Activated gamma-delta T cell (primary cell): Measurements from ENCODE around the gene COL12A1.

ENCODE experiments used
- DNase-seq: peaks from one replicate; lab custom pipeline; 2025; lab: John Stamatoyannopoulos, UW

COL12A1 gene

DNA sequence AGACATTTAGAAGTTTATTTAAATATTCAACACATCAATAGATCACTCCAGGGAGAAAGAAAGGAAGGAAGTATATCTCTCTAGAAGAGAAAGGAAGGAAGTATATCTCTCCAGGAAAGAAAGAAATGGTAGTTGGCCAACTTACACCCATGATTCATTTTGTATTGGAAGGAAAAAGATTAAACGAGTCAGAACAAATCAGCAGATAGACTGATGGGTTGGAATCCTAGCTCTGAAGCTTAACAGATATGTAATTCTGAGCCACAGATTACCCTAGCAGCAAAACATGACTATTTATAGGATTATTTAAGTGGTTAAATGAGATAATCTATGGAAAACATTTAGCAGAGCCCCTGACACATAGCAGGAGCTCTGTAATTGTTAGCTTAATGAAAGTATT lies 27.1 kb downstream of the COL12A1 start:
- no peak for DNase-seq

DNA sequence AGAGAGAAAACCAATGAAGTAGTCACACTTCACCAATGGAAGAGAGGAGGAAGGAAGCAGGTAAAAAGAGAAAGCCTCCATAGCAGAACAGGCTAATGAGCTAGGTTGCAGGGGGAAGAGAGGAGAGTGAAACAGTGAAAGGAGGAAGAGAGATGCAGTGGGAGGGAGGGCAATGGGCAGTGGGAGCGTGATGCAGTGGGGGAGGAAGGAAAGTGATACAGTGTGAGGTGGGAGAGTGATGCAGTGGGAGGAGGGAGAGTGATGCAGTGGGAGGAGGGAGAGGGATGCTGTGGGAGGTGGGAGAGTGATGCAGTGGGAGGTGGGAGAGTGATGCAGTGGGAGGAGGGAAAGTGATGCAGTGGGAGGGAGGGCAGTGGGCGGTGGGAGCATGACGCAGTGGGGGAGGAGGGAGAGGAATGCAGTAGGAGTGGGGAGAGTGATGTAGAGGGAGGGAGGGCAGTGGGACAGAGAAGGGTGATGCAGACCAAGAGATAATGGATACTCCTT lies 29.7 kb downstream of the COL12A1 start:
- no peak for DNase-seq

DNA sequence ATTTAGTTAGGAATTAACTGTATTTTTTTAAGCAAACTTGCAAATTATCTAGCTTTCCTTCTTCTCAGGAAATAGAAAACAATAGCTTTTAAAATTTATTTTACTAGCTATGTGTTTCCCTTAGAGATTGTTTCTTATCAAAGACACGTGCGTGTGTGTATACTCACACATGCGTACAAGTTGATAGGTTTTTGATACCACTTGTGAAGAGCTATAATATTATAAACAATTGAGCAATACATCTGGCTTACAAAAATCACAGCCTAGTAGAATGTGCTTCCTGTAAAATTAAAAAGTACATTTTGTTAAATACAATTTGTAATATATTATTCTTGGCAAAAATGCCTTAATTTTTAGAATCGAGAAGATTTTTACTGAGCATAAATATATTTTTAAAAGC lies 33.9 kb downstream of the COL12A1 start:
- DNase-seq: no peak

DNA sequence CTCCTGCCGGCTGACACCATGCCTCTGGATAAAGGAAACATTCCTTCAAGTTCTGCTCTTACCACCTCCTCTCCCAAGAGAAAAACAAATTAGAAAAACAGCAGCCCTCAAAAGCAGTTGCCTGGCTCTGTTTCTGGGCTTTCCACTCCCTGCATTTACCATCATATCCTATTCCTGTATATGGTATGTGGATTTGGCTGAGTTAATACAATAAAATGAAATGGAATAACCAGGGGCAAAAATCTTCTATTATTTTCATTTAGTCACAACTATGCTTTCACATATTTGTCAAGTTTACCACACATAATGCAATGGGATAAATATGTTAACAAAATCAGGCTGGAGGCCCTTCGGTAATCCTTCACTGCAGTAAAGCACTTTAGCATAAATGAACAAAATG lies 34.3 kb downstream of the COL12A1 start:
- DNase-seq: no peak

DNA sequence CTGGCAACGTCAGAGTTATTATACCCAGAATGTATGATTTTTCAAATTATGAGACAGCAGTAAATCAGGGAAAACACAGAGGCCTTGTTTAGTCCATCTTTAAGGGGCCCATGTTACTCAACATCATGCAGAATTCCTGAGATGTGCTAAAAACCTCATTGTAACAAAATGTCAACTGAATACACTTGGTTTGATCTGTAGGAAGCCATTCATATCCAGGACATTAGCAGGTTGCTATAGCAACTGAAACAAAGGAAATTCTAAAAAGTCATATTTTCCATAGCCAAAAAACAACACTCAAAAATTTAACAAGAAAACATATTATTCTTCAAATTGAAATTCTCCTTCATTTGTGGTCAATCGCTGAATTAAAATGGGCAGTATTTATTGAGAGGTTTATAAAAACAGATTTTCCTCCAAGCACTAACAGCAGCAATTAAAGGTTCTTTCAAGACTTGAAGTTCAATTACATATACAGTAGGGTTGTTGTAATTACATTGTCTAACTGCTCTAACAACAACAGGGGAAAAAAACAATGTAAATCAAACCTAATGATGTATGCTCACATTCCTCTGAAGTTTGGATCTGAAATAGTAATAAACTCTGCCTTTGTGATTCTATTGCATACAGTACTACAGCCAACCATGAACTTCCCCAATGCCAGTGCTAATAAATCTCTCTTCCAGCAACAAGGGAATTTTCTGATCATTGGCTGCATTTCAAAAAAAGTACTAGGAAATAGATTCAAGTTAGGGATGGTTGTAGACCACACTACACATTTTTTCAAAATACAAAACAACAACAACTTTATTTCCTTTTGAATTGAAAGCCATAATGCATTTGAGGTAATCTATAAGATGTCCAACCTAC lies 34.9 kb downstream of the COL12A1 start:
- no peak for DNase-seq

DNA sequence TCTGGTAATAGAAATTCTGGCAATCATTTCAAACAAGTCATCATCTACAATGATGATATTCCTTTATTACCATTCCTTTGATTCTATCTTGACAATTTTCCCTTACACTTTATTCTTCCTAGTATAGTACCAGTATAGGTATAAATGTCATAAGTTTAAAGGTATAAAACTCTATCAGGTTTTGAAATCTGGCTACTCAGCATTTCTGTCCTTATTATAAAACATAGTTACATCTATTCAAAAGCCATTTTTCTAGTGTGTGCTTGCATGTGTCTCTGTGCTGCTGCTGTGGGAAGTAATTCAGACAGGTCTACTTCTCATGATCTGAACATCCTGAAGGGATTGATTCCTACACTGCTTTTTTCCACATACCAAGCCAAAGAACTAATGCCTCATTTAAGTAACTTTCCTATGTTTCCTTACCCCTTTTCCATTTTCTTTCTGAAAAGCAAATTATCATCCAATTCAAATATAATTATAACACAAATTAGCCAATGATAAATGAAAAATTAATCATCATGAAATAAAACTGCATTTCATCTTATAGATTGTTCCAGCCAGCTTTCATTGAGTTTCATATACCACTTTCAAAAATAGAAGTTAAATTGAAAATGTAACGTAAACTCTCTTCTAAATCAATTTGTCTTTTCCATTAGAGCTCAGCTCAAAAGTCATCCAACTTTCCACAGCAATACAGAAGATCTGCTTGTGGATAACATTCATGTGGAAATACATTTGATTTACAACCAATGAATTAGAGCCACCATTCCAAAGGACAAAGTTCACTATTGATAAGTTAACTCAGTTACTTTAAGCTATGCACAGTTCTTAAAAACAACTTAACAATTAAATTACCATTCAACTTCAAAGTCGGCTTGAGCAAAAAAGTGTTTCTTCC lies 35.9 kb downstream of the COL12A1 start:
- no peak for DNase-seq

DNA sequence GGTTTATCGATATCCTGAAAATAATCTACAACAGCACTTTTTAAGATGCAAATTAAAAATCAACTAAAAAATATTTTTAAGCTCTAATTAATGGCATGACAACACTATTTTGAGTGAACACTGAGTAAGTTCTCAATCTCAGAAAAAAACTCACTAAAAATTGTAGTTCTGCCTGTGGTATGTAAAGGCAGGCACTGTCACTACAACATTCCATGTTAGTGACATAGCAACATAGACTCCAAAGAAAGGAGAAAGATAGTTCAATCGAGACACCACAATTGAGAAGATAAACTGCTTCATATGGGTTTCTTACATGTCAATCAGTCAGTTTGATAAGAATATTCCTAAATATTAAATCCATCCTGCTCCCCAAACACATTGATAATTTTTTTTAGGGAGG lies 38.0 kb downstream of the COL12A1 start:
- no peak for DNase-seq

DNA sequence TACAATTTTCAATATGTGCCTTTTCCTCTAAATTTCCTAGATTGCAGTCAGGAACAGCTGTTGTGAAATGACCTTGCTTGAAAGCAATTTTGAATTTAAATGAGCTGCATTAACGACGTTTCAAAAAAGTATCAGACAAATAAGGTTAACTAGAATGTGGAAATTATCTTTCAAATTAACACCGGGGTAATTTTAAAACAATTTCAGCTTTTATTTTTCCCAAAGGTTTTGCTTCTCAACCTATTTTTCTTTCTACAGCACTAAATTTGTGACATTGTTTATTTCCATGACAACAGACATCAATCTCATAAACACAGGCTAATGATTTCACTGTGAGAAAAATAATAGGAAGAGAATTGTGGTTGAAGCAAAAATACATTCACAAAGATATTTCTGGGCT lies 38.5 kb downstream of the COL12A1 start:
- no peak for DNase-seq

DNA sequence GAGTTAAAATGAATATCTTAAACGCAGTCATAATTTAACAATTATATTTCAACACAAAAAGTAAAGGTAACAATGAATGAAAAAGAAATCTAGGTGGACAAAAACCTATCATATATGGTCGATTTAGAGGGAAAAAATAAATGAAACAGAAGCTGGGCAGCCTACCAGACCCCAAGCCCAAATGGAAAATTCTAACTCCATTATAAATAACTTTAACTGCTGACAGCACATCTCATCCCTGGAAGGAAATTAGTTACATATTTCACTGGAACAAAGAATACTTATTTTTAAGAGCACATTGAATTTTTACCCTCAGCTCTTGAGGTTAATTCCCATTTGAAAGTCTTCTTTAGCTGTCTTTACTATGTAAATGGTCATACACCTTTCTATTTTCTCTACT lies 39.1 kb downstream of the COL12A1 start:
- DNase-seq: no peak

DNA sequence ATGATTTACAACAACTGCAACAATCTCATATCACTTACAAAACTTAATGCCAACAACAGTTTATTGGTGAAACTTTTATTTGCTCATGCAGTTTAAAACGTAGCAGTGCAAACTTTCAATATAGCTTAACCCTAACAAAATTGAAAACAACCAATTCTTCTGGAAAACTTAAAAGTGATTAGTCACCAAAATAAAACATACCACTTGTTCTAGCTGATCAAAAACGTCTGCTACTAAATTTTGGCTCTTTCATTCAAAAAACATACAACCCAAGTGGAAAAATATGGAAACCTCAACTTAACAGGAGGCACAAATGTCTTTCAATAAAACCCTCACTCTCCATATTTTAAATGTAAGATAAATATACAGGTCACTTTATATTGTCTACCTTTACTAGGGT lies 39.6 kb downstream of the COL12A1 start:
- DNase-seq: no peak

DNA sequence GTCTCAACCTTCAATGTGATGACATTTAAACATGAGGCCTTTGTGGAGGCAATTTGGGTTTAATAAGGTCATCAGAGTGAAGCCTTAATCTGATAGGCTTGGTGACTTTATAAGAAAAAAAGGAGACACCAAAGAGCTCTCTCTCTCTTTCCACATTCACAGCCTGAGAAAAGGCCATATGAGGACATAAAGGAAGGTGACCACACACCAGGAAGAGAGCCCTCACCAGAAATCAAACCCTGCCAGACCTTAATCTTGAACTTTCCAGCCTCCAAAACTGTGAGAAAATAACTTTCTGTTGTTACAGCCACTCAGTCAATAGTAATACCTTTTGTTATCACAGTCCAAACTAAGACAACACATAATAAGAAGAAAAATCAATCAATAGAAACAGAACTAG lies 47.7 kb downstream of the COL12A1 start:
- no peak for DNase-seq

DNA sequence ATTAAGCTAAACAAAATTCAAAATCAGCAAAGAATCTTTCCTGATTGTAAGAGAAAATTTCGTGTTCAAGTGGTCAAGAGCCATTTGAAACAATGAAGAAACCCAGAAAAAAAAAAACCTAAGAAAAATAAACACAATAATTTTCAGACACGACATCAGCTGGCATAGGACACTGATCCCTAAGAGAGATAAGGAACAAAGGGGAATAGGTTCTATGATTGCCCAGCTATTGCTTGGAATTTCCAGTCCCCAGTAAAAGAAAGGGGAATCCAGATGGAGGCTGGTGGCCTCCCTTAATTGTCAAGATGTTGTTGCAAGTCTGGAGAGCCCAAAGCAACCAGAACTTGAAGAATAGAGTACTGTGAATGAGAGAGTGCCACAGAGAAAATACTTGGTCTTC lies 48.5 kb downstream of the COL12A1 start:
- no peak for DNase-seq

DNA sequence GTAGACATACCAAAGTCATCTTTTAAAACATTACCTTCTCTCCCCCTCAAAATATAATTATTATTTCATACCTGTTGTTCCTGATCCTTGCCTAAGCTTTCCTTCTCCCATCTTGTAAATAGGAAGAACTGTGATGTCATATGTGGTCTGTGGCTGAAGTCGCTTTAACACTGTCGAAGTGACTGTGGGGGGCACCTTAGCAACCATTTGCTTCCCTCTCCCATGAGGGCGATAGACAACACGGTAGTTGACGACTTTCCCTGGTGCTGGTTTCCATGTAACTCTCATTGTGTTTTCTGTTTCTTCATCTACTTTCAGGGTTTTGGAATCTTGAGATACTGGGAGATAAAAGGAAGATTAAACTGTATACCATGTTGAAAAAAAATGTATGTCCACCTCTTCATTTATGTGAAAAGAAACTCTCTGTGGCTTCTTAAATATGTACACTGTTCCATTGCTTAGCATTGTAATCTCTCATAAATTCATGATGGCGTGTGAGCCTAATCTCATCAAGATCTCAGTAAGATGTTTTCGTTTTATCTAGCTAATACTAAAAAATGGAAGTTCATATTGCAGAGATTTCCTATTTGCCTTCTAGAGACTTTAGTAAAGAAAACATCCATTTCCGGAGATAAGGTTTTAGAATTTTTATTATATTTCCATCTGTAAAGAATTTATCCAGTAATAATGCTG lies 49.5 kb downstream of the COL12A1 start:
- DNase-seq: no peak

DNA sequence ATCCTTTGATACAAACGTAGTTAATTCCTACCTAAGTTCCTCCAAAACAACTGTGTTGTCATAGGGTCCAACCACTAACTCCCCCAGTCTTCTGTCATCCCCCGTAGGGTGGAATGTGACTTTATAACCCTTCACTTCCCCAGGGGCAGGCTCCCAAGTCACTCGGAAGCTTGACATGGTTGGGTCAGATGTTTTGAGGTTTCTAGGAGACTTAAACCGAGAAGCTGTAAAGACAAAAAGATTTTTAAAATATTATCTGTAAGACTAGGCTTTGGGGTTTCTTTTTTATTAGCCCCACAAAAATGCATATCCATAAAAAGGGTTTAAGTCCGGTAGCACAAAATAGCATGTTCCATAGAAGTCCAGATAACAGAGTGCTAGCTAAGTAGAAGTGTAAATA lies 50.2 kb downstream of the COL12A1 start:
- no peak for DNase-seq

DNA sequence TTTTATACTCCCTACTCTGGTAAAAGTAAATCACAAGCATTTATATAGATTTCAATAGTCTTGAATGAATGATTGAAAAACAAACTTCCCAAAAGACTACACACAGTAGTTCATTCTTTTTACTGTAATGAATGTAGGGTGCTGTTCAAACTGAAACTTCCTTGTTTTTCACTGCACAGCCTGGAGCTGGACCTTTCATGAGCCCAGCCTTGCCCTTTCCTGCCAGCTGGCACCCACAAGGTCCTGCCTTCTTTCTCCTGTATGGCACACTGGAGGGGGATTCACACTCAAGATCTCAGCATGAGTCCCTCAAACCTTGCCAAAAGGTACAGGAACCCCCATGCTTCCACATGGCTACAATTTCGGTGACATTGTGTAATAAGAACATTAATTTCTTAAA lies 50.9 kb downstream of the COL12A1 start:
- no peak for DNase-seq

DNA sequence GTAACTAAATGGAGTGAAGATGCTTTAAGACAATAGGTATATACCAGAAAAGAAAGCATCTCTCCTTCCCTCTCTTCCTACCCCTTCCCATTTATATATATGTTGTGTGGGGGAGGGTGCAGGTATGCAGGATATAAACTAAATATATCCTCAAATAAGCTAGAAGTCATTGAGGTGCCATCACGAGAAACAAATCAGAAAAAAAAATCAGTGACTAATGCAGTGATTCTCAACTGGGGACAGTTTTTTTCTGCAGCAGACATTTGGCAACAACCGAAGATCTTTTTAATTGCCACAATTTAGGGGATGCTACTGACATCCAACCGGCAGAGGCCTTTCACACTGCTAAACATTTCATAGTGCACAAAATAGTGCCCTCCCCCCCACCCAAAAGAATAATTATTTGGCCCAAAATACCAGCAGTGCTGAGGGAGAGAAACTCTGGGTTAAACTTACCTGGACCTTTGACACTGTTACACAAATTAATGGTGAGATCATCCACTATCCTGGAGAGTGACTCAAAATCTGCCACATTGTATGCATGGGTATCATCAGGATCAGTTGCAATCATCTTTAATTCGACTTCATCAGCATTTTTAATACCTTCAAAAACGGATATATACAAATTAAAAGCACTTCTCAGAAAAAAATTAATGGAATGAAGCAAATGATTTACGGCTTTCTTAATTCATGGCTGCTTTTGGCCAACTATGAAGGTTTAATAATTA lies 55.0 kb downstream of the COL12A1 start:
- DNase-seq: no peak

DNA sequence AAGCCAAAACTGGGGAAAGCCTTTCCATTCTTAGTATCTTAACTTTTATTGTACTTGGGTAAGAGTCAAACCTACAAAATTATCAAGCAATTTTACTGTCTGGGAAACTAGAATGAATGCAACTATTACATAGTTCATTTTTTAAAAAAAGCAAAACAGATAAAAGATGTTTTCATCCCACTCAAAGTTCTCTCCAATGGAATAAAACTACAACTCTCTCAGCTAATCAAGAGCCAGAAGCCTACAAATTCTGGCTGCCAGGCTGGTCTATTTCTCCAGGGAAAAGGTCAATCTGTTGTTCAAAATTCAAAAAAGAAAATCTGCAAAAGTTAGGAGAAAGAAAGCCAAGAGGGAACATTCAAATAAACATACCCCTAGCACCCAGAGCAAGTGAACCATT lies 56.2 kb downstream of the COL12A1 start:
- DNase-seq: no peak

DNA sequence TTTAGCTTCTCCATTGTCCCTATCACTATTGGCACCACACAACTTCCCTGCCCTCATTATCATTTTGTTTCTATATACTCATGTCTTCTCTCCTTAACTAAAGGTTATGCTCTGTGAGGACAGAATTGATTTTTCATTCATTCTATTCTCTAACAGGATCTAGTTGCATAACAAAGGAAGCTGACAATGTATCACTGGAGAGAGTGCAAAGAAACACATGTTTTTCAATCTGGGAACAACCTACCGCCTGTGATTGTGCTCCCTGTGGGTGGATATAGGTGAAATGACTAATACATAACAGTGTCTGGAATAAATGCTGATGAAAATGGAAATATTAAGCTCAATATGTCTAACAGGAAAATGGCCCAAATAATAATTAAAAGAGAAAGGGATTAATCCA lies 56.6 kb downstream of the COL12A1 start:
- DNase-seq: no peak

DNA sequence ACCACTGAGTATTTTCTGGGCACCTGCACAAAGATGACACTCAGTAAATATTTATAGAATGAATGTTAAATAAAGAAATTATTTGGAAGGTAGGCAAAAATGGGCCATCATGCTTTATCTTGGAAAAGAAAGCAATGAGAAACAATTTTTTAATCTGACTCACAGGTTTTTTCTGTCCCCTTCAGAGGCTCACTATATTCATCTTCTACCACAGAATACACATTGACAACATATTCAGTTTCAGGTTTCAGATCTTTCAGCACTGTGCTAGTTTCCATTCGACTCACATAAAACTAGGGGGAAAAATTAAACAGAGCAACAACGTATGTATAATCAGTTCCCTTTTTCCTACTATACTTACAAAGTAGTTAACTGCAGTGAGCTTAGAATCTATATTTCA lies 58.3 kb downstream of the COL12A1 start:
- no peak for DNase-seq

DNA sequence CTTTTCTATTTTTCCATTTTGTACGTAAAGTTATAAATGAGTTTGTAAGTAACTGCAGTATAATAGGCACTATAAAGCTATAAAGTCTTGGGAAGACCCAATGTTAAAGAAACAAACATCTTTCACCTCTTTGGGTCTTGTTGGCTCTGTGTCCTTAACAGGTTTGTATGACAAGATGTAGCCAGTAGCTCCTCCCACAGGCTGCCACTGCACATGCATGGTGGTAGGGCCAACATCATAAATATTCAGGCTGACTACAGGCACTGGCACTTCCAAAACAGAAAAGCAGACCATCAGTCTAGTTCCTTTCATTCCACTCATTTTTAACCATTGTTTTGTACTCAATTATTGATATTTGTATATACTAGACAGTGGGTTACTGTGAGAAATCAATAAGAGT lies 59.9 kb downstream of the COL12A1 start:
- no peak for DNase-seq

DNA sequence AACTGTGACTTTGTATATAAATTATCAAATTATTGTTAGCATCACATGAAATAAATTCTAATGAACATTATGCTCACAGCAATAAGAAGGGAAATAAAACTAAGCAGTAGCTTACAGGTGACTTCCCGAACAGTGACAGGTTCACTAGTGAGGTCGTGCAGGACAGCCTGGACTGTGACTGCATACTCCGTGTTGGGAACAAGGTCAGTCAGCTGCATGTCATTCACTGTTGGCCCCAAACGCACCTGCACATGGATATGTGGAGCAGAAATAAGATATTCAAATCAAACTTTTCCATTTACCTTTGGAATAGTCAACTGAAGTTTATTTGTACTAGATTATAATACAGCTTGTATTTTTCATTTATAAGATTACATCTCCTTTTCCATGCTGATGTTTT lies 60.6 kb downstream of the COL12A1 start:
- no peak for DNase-seq

DNA sequence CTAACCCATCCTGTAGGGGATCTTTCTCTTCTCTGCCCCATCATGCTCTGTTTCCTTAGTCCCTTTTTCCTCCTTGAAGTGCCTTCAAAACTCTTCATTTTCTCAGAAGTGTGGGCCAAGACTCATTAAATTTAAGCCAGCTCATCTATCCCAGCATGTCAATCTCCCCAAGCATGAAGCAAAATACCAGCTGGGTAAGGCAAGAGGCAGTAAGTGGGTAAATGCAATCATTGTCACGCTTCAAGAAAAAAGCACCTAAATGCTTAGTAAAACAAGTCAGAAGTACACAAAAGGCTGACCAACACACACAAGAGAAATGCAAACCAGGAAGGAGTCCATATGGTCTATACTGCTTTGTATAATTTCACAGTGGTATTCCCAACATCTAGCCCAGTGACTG lies 61.5 kb downstream of the COL12A1 start:
- DNase-seq: no peak
